SK-N-SH (cell line): ENCODE measurements around the gene CPPED1. TPM values are rescaled to one million over a fixed set of nuclear protein-coding genes. Genes with fewer than 3 reads are reported as not detected.

Experiments used
- CTCF ChIA-PET: fragments of 300-600, 350-600 bp; formaldehyde crosslinking; extraction: SDS; loops from one replicate; lab custom pipeline; 2021; lab: Yijun Ruan, JAX
- POLR2A ChIA-PET: fragments of 350-600 bp; sonication (Branson Sonifier 250); formaldehyde crosslinking; extraction: SDS; loops from one replicate; lab custom pipeline; 2020; ENCODE audit warnings: antibody characterized with exemption, inconsistent platforms; lab: Yijun Ruan, JAX
- DNase-seq: peaks from one replicate; pipeline ENCODE4 v3.0.0; 2012
- H2AFZ ChIP-seq: fragments of 200-600 bp; sonication (generic); 2 replicates; pipeline ENCODE4 v1.8.1; 2016; ENCODE audit warnings: antibody characterized with exemption, mild to moderate bottlenecking, low read depth
- H3F3A ChIP-seq: fragments of 200-600 bp; sonication (generic); replicated peaks from 2 replicates; pipeline ENCODE3; 2016; ENCODE audit warnings: antibody characterized with exemption, mild to moderate bottlenecking; ENCODE audit not compliant: insufficient read depth
- H3K27ac ChIP-seq, 2 experiments: fragments of 200-500 bp in 1 of 2; fragments of 200-600 bp in 1 of 2; sonication (Bioruptor generic) in 1 of 2; sonication (generic), shearing (Covaris generic) in 1 of 2; 2 replicates each; pipeline versions ENCODE4 v1.5.1 to v1.6.1; 2014 to 2016; ENCODE audit warnings: low read depth in 2 of 2, inconsistent platforms in 1 of 2, low read length in 1 of 2, mild to moderate bottlenecking in 1 of 2, mixed read lengths in 1 of 2
- H3K27me3 ChIP-seq: fragments of 200-600 bp; sonication (generic), shearing (Covaris generic); 2 replicates; pipeline ENCODE4 v1.6.1; 2016; ENCODE audit warnings: mixed run types; ENCODE audit not compliant: insufficient read depth
- H3K36me3 ChIP-seq, 2 experiments: fragments of 200-500 bp in 1 of 2; fragments of 200-600 bp in 1 of 2; sonication (Bioruptor generic) in 1 of 2; sonication (generic) in 1 of 2; replicated peaks in 1 of 2; 2 replicates each; pipeline versions ENCODE3 to v1.5.1; 2014 to 2016; ENCODE audit warnings: low read length in 1 of 2, mild to moderate bottlenecking in 1 of 2; ENCODE audit not compliant: insufficient read depth in 2 of 2, control insufficient read depth in 1 of 2
- H3K4me1 ChIP-seq, 2 experiments: fragments of 200-500 bp in 1 of 2; fragments of 200-600 bp in 1 of 2; sonication (Bioruptor generic) in 1 of 2; sonication (generic), shearing (Covaris generic) in 1 of 2; 2 replicates each; pipeline versions ENCODE4 v1.5.1 to v1.6.1; 2014 to 2016; ENCODE audit warnings: low read depth in 1 of 2, low read length in 1 of 2, mixed run types in 1 of 2; ENCODE audit not compliant: insufficient read depth in 2 of 2, control insufficient read depth in 1 of 2
- H3K4me2 ChIP-seq: fragments of 200-600 bp; sonication (generic), shearing (Covaris generic); 2 replicates; pipeline ENCODE4 v1.6.1; 2017; ENCODE audit warnings: mixed run types
- H3K4me3 ChIP-seq, 2 experiments: fragments of 200-500 bp in 1 of 2; fragments of 200-600 bp in 1 of 2; sonication (Bioruptor generic) in 1 of 2; sonication (generic), shearing (Covaris generic) in 1 of 2; 2 replicates each; pipeline versions ENCODE4 v1.5.1 to v1.8.1; 2014 to 2016; ENCODE audit warnings: low read depth in 2 of 2, inconsistent platforms in 1 of 2, low read length in 1 of 2, mild to moderate bottlenecking in 1 of 2, mixed read lengths in 1 of 2, moderate library complexity in 1 of 2
- H3K79me2 ChIP-seq: fragments of 200-600 bp; sonication (generic); 2 replicates; pipeline ENCODE4 v1.8.1; 2017; ENCODE audit warnings: mild to moderate bottlenecking; ENCODE audit not compliant: insufficient read depth
- H3K9ac ChIP-seq: fragments of 200-600 bp; sonication (generic); 2 replicates; pipeline ENCODE4 v1.6.1; 2017; ENCODE audit warnings: mixed run types
- H3K9me2 ChIP-seq: fragments of 200-600 bp; sonication (generic); 2 replicates; pipeline ENCODE4 v1.6.1; 2017; ENCODE audit warnings: mixed run types
- H3K9me3 ChIP-seq: fragments of 200-600 bp; sonication (generic); 2 replicates; pipeline ENCODE4 v1.6.1; 2017; ENCODE audit warnings: mixed run types, mild to moderate bottlenecking, moderate library complexity
- H4K20me1 ChIP-seq: fragments of 200-600 bp; sonication (generic); 2 replicates; pipeline ENCODE4 v1.6.1; 2017; ENCODE audit warnings: mild to moderate bottlenecking, mixed run types; ENCODE audit not compliant: insufficient read depth
- EP300 ChIP-seq, 2 experiments: IDR thresholded peaks; 2 replicates each; pipeline versions ENCODE4 v1.4.0 to v1.6.1; 2012; ENCODE audit warnings: borderline replicate concordance in 1 of 2, low read depth in 1 of 2, low read length in 1 of 2
- FOXJ3 ChIP-seq: sonication (generic); formaldehyde crosslinking; IDR thresholded peaks from 2 replicates; pipeline ENCODE4 v1.5.1; 2020; ENCODE audit warnings: mild to moderate bottlenecking, missing genetic modification reagents
- FOXM1 ChIP-seq: IDR thresholded peaks from 2 replicates; pipeline ENCODE4 v1.4.0; 2012; ENCODE audit warnings: low read depth, mild to moderate bottlenecking
- JUND ChIP-seq: IDR thresholded peaks from 2 replicates; pipeline ENCODE4 v1.4.0; 2012
- MEF2A ChIP-seq: IDR thresholded peaks from 2 replicates; pipeline ENCODE4 v1.4.0; 2012; ENCODE audit warnings: low read depth, borderline replicate concordance
- MXI1 ChIP-seq: IDR thresholded peaks from 2 replicates; pipeline ENCODE4 v1.6.1; 2012; ENCODE audit warnings: mild to moderate bottlenecking, low read depth, low read length, improper control_type of control experiment
- POLR2AphosphoS5 ChIP-seq: IDR thresholded peaks from 2 replicates; pipeline ENCODE4 v1.6.1; 2012; ENCODE audit warnings: low read depth, low read length
- RCOR1 ChIP-seq: fragments of 150-350 bp; IDR thresholded peaks from 2 replicates; pipeline ENCODE4 v1.6.1; 2017; ENCODE audit warnings: antibody characterized with exemption, low read length
- RFX5 ChIP-seq: IDR thresholded peaks from 2 replicates; pipeline ENCODE4 v1.6.1; 2012; ENCODE audit warnings: mild to moderate bottlenecking, improper control_type of control experiment, low read length
- RXRA ChIP-seq: IDR thresholded peaks from 2 replicates; pipeline ENCODE4 v1.4.0; 2012; ENCODE audit warnings: low read depth, mild to moderate bottlenecking, borderline replicate concordance
- SIN3A ChIP-seq: IDR thresholded peaks from 2 replicates; pipeline ENCODE4 v1.6.1; 2012; ENCODE audit warnings: low read depth, mild to moderate bottlenecking, low read length, moderate library complexity, borderline replicate concordance
- SMC3 ChIP-seq: IDR thresholded peaks from 2 replicates; pipeline ENCODE4 v1.6.1; 2012; ENCODE audit warnings: low read depth, low read length, improper control_type of control experiment
- TAF1 ChIP-seq: IDR thresholded peaks from 2 replicates; pipeline ENCODE4 v1.6.1; 2012; ENCODE audit warnings: low read depth, mild to moderate bottlenecking, low read length, moderate library complexity, borderline replicate concordance
- TCF12 ChIP-seq: IDR thresholded peaks from 2 replicates; pipeline ENCODE4 v1.4.0; 2012
- TEAD4 ChIP-seq: IDR thresholded peaks from 2 replicates; pipeline ENCODE4 v1.4.0; 2012; ENCODE audit warnings: mild to moderate bottlenecking, borderline replicate concordance; ENCODE audit not compliant: insufficient read depth
- WGBS: methylation state at CpG from one replicate; pipeline ENCODE4 v1.1.6; 2017; ENCODE audit warnings: low lambda C conversion rate; 5-methylcytosine and 5-hydroxymethylcytosine counted together
- polyA plus RNA-seq, 3 experiments: library from polyadenylated mRNA; depleted of rRNA; stranded (reverse); fragments of >200 nt; gene quantifications; 2 replicates each; pipeline ENCODE4 v1.2.3, GENCODE V29; 2012
- TF ChIP-seq, protein P1 (sequence below): IDR thresholded peaks from 2 replicates; pipeline ENCODE4 v1.6.1; 2012; ENCODE audit warnings: mild to moderate bottlenecking, low read depth, low read length, moderate library complexity
- TF ChIP-seq, protein P2 (sequence below): fragments of 150-350 bp; IDR thresholded peaks from 2 replicates; pipeline ENCODE4 v1.6.1; 2016; ENCODE audit warnings: mild to moderate bottlenecking, low read depth, low read length
- TF ChIP-seq, protein P3 (sequence below): IDR thresholded peaks from 2 replicates; pipeline ENCODE4 v1.4.0; 2012; ENCODE audit warnings: low read depth
- TF ChIP-seq, protein P4 (sequence below): fragments of 150-350 bp; IDR thresholded peaks from 2 replicates; pipeline ENCODE4 v1.6.1; 2017; ENCODE audit warnings: antibody characterized with exemption, low read length, low read depth, borderline replicate concordance
- TF ChIP-seq, protein P5 (sequence below): IDR thresholded peaks from 2 replicates; pipeline ENCODE4; 2012

The CPPED1 gene
- polyA plus RNA-seq, 1 of the 3 experiments (the other 2 are of a cell fraction): 11.9 TPM

DNA sequence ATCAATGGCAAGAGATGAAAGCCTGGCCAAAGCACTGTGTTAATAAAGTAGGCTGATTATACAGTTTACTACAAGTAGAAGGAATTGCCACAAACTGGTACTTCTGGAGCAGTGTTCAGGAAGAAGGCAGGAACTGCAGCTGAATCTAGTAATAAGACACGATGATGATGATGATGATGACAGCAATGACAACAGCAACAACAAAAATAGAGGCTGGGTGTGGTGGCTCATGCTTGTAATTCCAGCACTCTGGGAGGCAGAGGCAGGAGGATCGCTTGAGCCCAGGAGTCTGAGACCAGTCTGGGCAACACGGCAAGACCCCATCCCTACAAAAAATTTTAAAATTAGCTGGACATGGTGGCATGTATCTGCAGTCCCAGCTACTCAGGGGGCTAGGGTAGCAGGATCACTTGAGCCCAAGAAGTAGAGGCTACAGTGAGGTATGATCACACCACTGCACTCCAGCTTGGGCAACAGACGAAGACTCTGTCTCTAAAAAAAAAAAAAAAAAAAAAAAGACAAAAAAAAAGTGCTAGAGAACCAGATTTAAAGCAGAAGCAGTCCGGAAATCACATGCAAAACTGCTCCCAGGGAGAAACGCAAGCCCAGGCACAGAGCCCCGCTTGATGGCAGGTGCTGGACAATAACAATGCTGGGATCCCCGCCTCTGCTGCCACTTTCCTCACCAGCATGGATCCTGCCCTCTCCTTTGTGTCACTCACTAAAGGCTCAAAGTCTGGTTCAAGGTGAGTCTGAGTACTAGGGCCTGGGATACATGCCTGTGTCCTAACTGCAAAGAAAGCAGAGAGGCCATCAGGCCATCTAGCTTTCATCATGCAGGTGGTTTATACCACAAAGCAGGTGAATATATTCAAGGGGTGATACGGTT lies 44.8 kb downstream of the CPPED1 start:
- Histone ChIP-seq H3K36me3 (peaks cover 0 to 5% of the 10 kb centered on the region in 2 experiments), H3K9me3 (no peaks in the 10 kb centered on the region), H3F3A (no peaks in the 10 kb centered on the region), H3K4me3 (no peak overlapping the region), H3K27ac (peak overlapping the region; percentile 25 to 93; a peak in 3 of 4 replicates), H4K20me1 (no peaks in the 10 kb centered on the region), H3K4me1 (peaks cover 0 to 39% of the 10 kb centered on the region in 2 experiments; a peak in 2 of 4 replicates), H2AFZ (no peak overlapping the region), H3K9me2 (no peaks in the 10 kb centered on the region), H3K9ac (no peak overlapping the region), H3K4me2 (no peak overlapping the region), H3K79me2 (no peaks in the 10 kb centered on the region; the same call in 1 of the 2 replicates), H3K27me3 (no peaks in the 10 kb centered on the region)
- TF ChIP-seq FOXM1 (no peak), JUND (no peak), RXRA (no peak), RCOR1 (no peak), SMC3 (no peak), POLR2AphosphoS5 (no peak), TEAD4 (no peak), MEF2A (no peak), TAF1 (no peak), TCF12 (no peak), FOXJ3 (CRISPR knock-in tag) (no peak), SIN3A (no peak), RFX5 (no peak), EP300 (IDR thresholded peaks at IDR 0.05; ENCODE audit: borderline replicate concordance in 1 of 2, low read depth in 1 of 2, low read length in 1 of 2) (no peak), MXI1 (no peak)
- TF ChIP-seq, protein P1, sequence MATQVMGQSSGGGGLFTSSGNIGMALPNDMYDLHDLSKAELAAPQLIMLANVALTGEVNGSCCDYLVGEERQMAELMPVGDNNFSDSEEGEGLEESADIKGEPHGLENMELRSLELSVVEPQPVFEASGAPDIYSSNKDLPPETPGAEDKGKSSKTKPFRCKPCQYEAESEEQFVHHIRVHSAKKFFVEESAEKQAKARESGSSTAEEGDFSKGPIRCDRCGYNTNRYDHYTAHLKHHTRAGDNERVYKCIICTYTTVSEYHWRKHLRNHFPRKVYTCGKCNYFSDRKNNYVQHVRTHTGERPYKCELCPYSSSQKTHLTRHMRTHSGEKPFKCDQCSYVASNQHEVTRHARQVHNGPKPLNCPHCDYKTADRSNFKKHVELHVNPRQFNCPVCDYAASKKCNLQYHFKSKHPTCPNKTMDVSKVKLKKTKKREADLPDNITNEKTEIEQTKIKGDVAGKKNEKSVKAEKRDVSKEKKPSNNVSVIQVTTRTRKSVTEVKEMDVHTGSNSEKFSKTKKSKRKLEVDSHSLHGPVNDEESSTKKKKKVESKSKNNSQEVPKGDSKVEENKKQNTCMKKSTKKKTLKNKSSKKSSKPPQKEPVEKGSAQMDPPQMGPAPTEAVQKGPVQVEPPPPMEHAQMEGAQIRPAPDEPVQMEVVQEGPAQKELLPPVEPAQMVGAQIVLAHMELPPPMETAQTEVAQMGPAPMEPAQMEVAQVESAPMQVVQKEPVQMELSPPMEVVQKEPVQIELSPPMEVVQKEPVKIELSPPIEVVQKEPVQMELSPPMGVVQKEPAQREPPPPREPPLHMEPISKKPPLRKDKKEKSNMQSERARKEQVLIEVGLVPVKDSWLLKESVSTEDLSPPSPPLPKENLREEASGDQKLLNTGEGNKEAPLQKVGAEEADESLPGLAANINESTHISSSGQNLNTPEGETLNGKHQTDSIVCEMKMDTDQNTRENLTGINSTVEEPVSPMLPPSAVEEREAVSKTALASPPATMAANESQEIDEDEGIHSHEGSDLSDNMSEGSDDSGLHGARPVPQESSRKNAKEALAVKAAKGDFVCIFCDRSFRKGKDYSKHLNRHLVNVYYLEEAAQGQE: no peak
- TF ChIP-seq, protein P2, sequence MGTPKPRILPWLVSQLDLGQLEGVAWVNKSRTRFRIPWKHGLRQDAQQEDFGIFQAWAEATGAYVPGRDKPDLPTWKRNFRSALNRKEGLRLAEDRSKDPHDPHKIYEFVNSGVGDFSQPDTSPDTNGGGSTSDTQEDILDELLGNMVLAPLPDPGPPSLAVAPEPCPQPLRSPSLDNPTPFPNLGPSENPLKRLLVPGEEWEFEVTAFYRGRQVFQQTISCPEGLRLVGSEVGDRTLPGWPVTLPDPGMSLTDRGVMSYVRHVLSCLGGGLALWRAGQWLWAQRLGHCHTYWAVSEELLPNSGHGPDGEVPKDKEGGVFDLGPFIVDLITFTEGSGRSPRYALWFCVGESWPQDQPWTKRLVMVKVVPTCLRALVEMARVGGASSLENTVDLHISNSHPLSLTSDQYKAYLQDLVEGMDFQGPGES: no peak
- TF ChIP-seq, protein P3, sequence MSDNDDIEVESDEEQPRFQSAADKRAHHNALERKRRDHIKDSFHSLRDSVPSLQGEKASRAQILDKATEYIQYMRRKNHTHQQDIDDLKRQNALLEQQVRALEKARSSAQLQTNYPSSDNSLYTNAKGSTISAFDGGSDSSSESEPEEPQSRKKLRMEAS: no peak
- TF ChIP-seq, protein P4, sequence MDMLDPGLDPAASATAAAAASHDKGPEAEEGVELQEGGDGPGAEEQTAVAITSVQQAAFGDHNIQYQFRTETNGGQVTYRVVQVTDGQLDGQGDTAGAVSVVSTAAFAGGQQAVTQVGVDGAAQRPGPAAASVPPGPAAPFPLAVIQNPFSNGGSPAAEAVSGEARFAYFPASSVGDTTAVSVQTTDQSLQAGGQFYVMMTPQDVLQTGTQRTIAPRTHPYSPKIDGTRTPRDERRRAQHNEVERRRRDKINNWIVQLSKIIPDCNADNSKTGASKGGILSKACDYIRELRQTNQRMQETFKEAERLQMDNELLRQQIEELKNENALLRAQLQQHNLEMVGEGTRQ: no peak
- TF ChIP-seq, protein P5, sequence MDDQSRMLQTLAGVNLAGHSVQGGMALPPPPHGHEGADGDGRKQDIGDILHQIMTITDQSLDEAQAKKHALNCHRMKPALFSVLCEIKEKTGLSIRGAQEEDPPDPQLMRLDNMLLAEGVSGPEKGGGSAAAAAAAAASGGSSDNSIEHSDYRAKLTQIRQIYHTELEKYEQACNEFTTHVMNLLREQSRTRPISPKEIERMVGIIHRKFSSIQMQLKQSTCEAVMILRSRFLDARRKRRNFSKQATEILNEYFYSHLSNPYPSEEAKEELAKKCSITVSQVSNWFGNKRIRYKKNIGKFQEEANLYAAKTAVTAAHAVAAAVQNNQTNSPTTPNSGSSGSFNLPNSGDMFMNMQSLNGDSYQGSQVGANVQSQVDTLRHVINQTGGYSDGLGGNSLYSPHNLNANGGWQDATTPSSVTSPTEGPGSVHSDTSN: no peak
- DNase-seq: no peak
- ChIA-PET CTCF (interaction anchor here (1.0 to 1.2 kb wide), 2 partner anchors 9 to 185 kb away, joined by 4 read pairs; no protein-coding TSS in a partner anchor), POLR2A (interaction anchor here (0.6 to 1.0 kb wide), 3 partner anchors 30 to 555 kb away, joined by 3 to 6 read pairs (median 5); partner anchors contain the start of gene CPPED1)
- WGBS: 78% methylated on average over 8 of the region's 9 CpGs
